OCI-LY1 (cell line): ENCODE data around the gene CARD11.
A peak's percentile ranks its signal among the peaks of the same experiment; 100 is the strongest.

Experiments
- H2AFZ ChIP-seq: fragments of 200-600 bp; sonication (generic), shearing (Covaris generic); 2 replicates; pipeline ENCODE4 v1.6.0; 2014; ENCODE audit warnings: antibody characterized with exemption, mild to moderate bottlenecking, low read length
- H3F3A ChIP-seq: fragments of 200-600 bp; sonication (generic), shearing (Covaris generic); 2 replicates; pipeline ENCODE4 v1.6.0; 2014; ENCODE audit warnings: mild to moderate bottlenecking, antibody characterized with exemption, low read length, moderate library complexity; ENCODE audit not compliant: insufficient read depth
- H3K27ac ChIP-seq: fragments of 200-600 bp; sonication (generic); 2 replicates; pipeline ENCODE4 v1.5.1; 2014; ENCODE audit warnings: low read length, mixed run types, mild to moderate bottlenecking, low read depth; ENCODE audit not compliant: poor library complexity, severe bottlenecking
- H3K27me3 ChIP-seq: fragments of 200-600 bp; sonication (generic); 2 replicates; pipeline ENCODE4 v1.6.0; 2014; ENCODE audit warnings: antibody characterized with exemption, mild to moderate bottlenecking, low read length, moderate library complexity; ENCODE audit not compliant: insufficient read depth
- H3K36me3 ChIP-seq: fragments of 200-600 bp; sonication (generic); 2 replicates; pipeline ENCODE4 v1.6.1; 2014; ENCODE audit warnings: mild to moderate bottlenecking, antibody characterized with exemption, low read length, moderate library complexity, mixed read lengths; ENCODE audit not compliant: insufficient read depth
- H3K4me1 ChIP-seq: fragments of 200-600 bp; sonication (generic); 2 replicates; pipeline ENCODE4 v1.5.1; 2014; ENCODE audit warnings: mild to moderate bottlenecking, low read length, moderate library complexity; ENCODE audit not compliant: insufficient read depth, severe bottlenecking
- H3K4me2 ChIP-seq: fragments of 200-600 bp; sonication (generic), shearing (Covaris generic); 2 replicates; pipeline ENCODE4 v1.6.1; 2014; ENCODE audit warnings: low read length
- H3K4me3 ChIP-seq: fragments of 200-600 bp; sonication (generic); 2 replicates; pipeline ENCODE4 v1.5.1; 2014; ENCODE audit warnings: low read length, low read depth, mild to moderate bottlenecking, mixed read lengths; ENCODE audit not compliant: poor library complexity, severe bottlenecking
- H3K79me2 ChIP-seq: fragments of 200-600 bp; shearing (Covaris generic); 2 replicates; pipeline ENCODE4 v1.6.1; 2016; ENCODE audit warnings: mixed run types, low read length, mixed read lengths; ENCODE audit not compliant: insufficient read depth
- H3K9ac ChIP-seq: fragments of 200-600 bp; sonication (generic), shearing (Covaris generic); 2 replicates; pipeline ENCODE4 v1.6.1; 2014; ENCODE audit warnings: mild to moderate bottlenecking, low read length, mixed read lengths
- H3K9me2 ChIP-seq: fragments of 200-600 bp; sonication (generic), shearing (Covaris generic); 2 replicates; pipeline ENCODE4 v1.6.1; 2014; ENCODE audit warnings: low read depth, mild to moderate bottlenecking, low read length, mixed read lengths
- H3K9me3 ChIP-seq: fragments of 200-600 bp; shearing (Covaris generic); 2 replicates; pipeline ENCODE4 v1.6.1; 2014; ENCODE audit warnings: low read length, mixed read lengths
- H4K20me1 ChIP-seq: fragments of 200-600 bp; sonication (generic), shearing (Covaris generic); 2 replicates; pipeline ENCODE4 v1.6.0; 2016; ENCODE audit warnings: mild to moderate bottlenecking, low read length; ENCODE audit not compliant: insufficient read depth
- CTCF ChIP-seq: fragments of 200-600 bp; sonication (generic), shearing (Covaris generic); IDR thresholded peaks from 2 replicates; pipeline ENCODE4 v1.5.1; 2017; ENCODE audit warnings: mild to moderate bottlenecking, antibody characterized with exemption, low read length, moderate library complexity, mixed read lengths
- EZH2 ChIP-seq: fragments of 200-600 bp; sonication (generic), shearing (Covaris generic); IDR thresholded peaks from 2 replicates; pipeline ENCODE4 v1.8.0; 2017; ENCODE audit warnings: borderline replicate concordance, mixed run types, mild to moderate bottlenecking, antibody characterized with exemption, low read length, moderate library complexity, mixed read lengths

Gene CARD11

DNA sequence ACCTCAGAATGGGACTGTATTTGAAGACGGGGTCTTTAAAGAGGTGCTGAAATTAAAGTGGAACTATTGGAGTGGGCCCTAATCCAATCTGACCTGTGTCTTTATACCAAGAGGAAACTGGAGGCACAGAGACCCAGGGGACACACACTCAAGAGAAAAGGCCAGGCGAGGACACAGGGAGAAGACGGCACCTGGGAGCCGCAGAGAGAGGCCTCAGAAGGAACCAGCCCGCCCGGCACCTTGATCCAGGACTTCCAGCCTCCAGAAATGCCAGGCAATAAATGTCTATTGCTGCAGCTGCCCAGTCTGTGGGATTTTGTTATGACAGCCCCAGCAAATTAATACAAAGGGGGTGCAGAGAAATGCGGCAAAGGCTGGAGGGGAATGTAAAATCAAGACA, 10.5 kb downstream of the CARD11 start:
- Histone ChIP-seq H4K20me1 (no peaks in the 10 kb centered on the region), H3K9me2 (no peaks in the 10 kb centered on the region), H2AFZ (no peak overlapping the region), H3K27ac (peak overlapping the region; percentile 53), H3K9ac (no peak overlapping the region), H3K4me1 (peaks cover 1% of the 10 kb centered on the region), H3K4me2 (no peak overlapping the region), H3K4me3 (no peak overlapping the region), H3K79me2 (peaks cover 14% of the 10 kb centered on the region; the same call in 1 of the 2 replicates), H3K27me3 (no peaks in the 10 kb centered on the region), H3K9me3 (no peaks in the 10 kb centered on the region), H3F3A (no peaks in the 10 kb centered on the region), H3K36me3 (0 out of 2 replicates have a peak, but pooled peaks cover 5% of the 10 kb centered on the region)
- TF ChIP-seq EZH2 (no peak), CTCF (no peak)

DNA sequence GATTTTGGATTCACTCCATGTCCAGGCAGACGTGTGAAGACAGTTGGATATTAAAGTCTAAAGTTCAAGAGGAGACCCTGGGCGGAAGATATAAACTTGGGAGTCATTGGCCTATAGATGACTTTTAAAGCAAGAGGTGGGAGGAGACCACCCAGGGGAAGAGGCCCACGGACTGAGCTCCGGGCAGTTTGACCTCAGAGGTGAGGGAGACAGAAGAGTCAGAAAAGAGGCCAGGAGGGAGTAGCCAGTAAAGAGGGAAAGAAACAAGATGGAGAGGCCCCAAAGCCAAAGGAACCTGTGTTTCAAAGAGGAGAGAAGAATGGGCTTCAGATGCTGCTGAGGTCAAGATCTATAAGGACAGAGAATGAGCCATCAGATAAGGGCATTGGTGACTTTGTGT, 11.4 kb downstream of the CARD11 start:
- Histone ChIP-seq H3K4me1 (no peaks in the 10 kb centered on the region), H3K27me3 (no peaks in the 10 kb centered on the region), H2AFZ (no peak overlapping the region), H3K4me2 (no peak overlapping the region), H3K9me2 (no peaks in the 10 kb centered on the region), H3K79me2 (peaks cover 10% of the 10 kb centered on the region; the same call in 1 of the 2 replicates), H3K27ac (no peak overlapping the region), H3F3A (no peaks in the 10 kb centered on the region), H3K9ac (no peak overlapping the region), H3K4me3 (no peak overlapping the region), H3K36me3 (peaks cover 6% of the 10 kb centered on the region; the same call in 1 of the 2 replicates), H4K20me1 (no peaks in the 10 kb centered on the region), H3K9me3 (no peaks in the 10 kb centered on the region)
- no peak for TF ChIP-seq CTCF
- no peak for TF ChIP-seq EZH2

DNA sequence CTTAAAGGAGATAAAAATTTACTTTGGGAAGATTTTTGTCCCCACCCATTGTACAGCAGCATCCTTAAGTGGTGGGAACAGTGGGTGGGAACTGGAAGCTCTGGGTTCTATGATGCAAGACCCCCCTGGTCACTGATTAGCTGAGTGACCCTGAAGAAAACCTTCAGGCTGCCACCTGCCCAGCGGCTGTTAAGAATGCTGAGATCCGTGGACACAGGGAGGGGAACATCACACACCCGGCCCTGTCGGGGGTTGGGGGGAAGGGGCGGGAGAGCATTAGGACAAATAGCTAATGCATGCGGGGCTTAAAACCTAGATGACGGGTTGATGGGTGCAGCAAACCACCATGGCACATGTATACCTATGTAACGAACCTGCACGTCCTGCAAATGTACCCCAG, 14.5 kb downstream of the CARD11 start:
- H3K9me3 ChIP-seq: peaks cover 8% of the 10 kb centered on the region; the same call in 1 of the 2 replicates
- H3K27ac ChIP-seq: no peak overlapping the region
- H3F3A ChIP-seq: no peaks in the 10 kb centered on the region
- no peak for TF ChIP-seq CTCF
- TF ChIP-seq EZH2: no peak
- H3K4me3 ChIP-seq: no peak overlapping the region
- no peaks in the 10 kb centered on the region for H3K79me2 ChIP-seq
- no peaks in the 10 kb centered on the region for H3K27me3 ChIP-seq
- no peaks in the 10 kb centered on the region for H3K9me2 ChIP-seq
- H4K20me1 ChIP-seq: no peaks in the 10 kb centered on the region
- no peak overlapping the region for H3K4me2 ChIP-seq
- no peak overlapping the region for H3K9ac ChIP-seq
- no peak overlapping the region for H2AFZ ChIP-seq
- H3K4me1 ChIP-seq: no peaks in the 10 kb centered on the region
- peaks cover 25% of the 10 kb centered on the region for H3K36me3 ChIP-seq
